Smooth muscle cell (in vitro differentiated cells): ENCODE measurements around the gene NID1. TPM values are rescaled to one million over a fixed set of nuclear protein-coding genes. Genes with fewer than 3 reads are reported as not detected.

Experiments
- DNase-seq: peaks from one replicate; lab custom pipeline; 2025; ENCODE audit not compliant: unreplicated experiment; lab: John Stamatoyannopoulos, UW
- H2AFZ ChIP-seq: fragments of 200-600 bp; sonication (generic); 2 replicates; pipeline ENCODE4 v1.6.0; 2016; ENCODE audit warnings: antibody characterized with exemption, low read depth, mild to moderate bottlenecking
- H3F3A ChIP-seq: fragments of 200-600 bp; sonication (generic); 2 replicates; pipeline ENCODE4 v1.6.0; 2017; ENCODE audit warnings: antibody characterized with exemption, low read depth
- H3K27ac ChIP-seq: fragments of 200-600 bp; sonication (generic); 2 replicates; pipeline ENCODE4 v1.5.1; 2016; ENCODE audit warnings: low read depth, mild to moderate bottlenecking
- H3K27me3 ChIP-seq: fragments of 200-600 bp; sonication (generic); 2 replicates; pipeline ENCODE4 v1.6.1; 2016; ENCODE audit warnings: low read depth, mild to moderate bottlenecking
- H3K36me3 ChIP-seq: fragments of 200-600 bp; sonication (generic); 2 replicates; pipeline ENCODE4 v1.5.1; 2016; ENCODE audit warnings: low read depth
- H3K4me1 ChIP-seq: fragments of 200-600 bp; sonication (generic); 2 replicates; pipeline ENCODE4 v1.5.1; 2016; ENCODE audit warnings: low read depth
- H3K4me2 ChIP-seq: fragments of 200-600 bp; sonication (generic); 2 replicates; pipeline ENCODE4 v1.6.0; 2016; ENCODE audit warnings: mild to moderate bottlenecking
- H3K4me3 ChIP-seq: fragments of 200-600 bp; sonication (generic); 2 replicates; pipeline ENCODE4 v1.5.1; 2016; ENCODE audit warnings: mild to moderate bottlenecking
- H3K79me2 ChIP-seq: fragments of 200-600 bp; sonication (generic); 2 replicates; pipeline ENCODE4 v1.6.0; 2016; ENCODE audit warnings: low read depth, mild to moderate bottlenecking
- H3K9ac ChIP-seq: fragments of 200-600 bp; sonication (generic); 2 replicates; pipeline ENCODE4 v1.6.0; 2016; ENCODE audit warnings: low read depth
- H3K9me3 ChIP-seq: fragments of 200-600 bp; sonication (generic); replicated peaks from 2 replicates; pipeline ENCODE4 v1.5.1; 2016; ENCODE audit warnings: low read depth
- H4K20me1 ChIP-seq: fragments of 200-600 bp; sonication (generic); 2 replicates; pipeline ENCODE4 v1.6.0; 2016; ENCODE audit warnings: low read depth
- CTCF ChIP-seq: fragments of 200-600 bp; sonication (generic); IDR thresholded peaks from 2 replicates; pipeline ENCODE4 v1.5.1; 2017; ENCODE audit warnings: borderline replicate concordance, mild to moderate bottlenecking, antibody characterized with exemption; ENCODE audit not compliant: insufficient read depth, poor library complexity, severe bottlenecking
- WGBS: methylation state at CpG from one replicate; pipeline ENCODE4 v1.1.7; 2016; ENCODE audit warnings: low lambda C conversion rate; 5-methylcytosine and 5-hydroxymethylcytosine counted together
- polyA plus RNA-seq: library from polyadenylated mRNA; unstranded; fragments of >200 nt; fragmentation: Nextera tagmentation; extraction: Ambion mirVana; gene quantifications from 2 replicates; pipeline ENCODE4 v1.2.1, GENCODE V29; 2016
- total RNA-seq: library from RNA; depleted of rRNA; stranded (reverse); fragments of >200 nt; gene quantifications from 2 replicates; pipeline ENCODE4 v1.2.3, GENCODE V29; 2014

NID1 gene
- total and polyA plus RNA-seq, 2 experiments from 2014 or later = 52.9 to 74.1 TPM

- H3K4me2 ChIP-seq = no peak overlapping the region
- no peaks in the 10 kb centered on the region for H3K79me2 ChIP-seq
- no peak for DNase-seq
- H3K4me1 ChIP-seq = no peaks in the 10 kb centered on the region
- H3K27me3 ChIP-seq = no peaks in the 10 kb centered on the region
- no peaks in the 10 kb centered on the region for H3K9me3 ChIP-seq
- H3K27ac ChIP-seq = peak overlapping the region; percentile 40
- no peak overlapping the region for H2AFZ ChIP-seq
- H3F3A ChIP-seq = no peaks in the 10 kb centered on the region
- no peak overlapping the region for H3K4me3 ChIP-seq
- no peak overlapping the region for H3K9ac ChIP-seq
- no peaks in the 10 kb centered on the region for H4K20me1 ChIP-seq
- H3K36me3 ChIP-seq = no peaks in the 10 kb centered on the region
- no peak for TF ChIP-seq CTCF
- WGBS = 78% methylated on average over 7 of the region's 7 CpGs
These were observed 40.2 kb downstream of the NID1 start for GRCh38 chr1:236024641-236025040.

GRCh38 chr1:236023926-236024565 lies 40.8 kb downstream of the NID1 start:
- Histone ChIP-seq H4K20me1 (no peaks in the 10 kb centered on the region), H2AFZ (no peak overlapping the region), H3K27me3 (no peaks in the 10 kb centered on the region), H3K79me2 (no peaks in the 10 kb centered on the region), H3K27ac (peak overlapping the region; percentile 40), H3K9me3 (no peaks in the 10 kb centered on the region), H3K36me3 (no peaks in the 10 kb centered on the region), H3F3A (no peaks in the 10 kb centered on the region), H3K4me1 (no peaks in the 10 kb centered on the region), H3K4me2 (no peak overlapping the region), H3K4me3 (no peak overlapping the region), H3K9ac (no peak overlapping the region)
- no peak for DNase-seq
- no peak for TF ChIP-seq CTCF
- WGBS = 93% methylated on average over 15 of the region's 15 CpGs

GRCh38 chr1:236021424-236022135 lies 43.3 kb downstream of the NID1 start:
- 90% methylated on average over 9 of the region's 9 CpGs for WGBS
- H3F3A ChIP-seq = no peaks in the 10 kb centered on the region
- no peaks in the 10 kb centered on the region for H3K9me3 ChIP-seq
- no peak overlapping the region for H3K27ac ChIP-seq
- H3K36me3 ChIP-seq = no peaks in the 10 kb centered on the region
- no peak overlapping the region for H3K4me2 ChIP-seq
- no peak overlapping the region for H2AFZ ChIP-seq
- no peaks in the 10 kb centered on the region for H3K79me2 ChIP-seq
- H4K20me1 ChIP-seq = no peaks in the 10 kb centered on the region
- H3K4me1 ChIP-seq = no peaks in the 10 kb centered on the region
- DNase-seq = no peak
- H3K9ac ChIP-seq = no peak overlapping the region
- no peaks in the 10 kb centered on the region for H3K27me3 ChIP-seq
- no peak for TF ChIP-seq CTCF
- H3K4me3 ChIP-seq = no peak overlapping the region
